HG03108 (cell line): Measurements from ENCODE around the gene ZBTB44.
"Not testable (repeated sequence)": the region's sequence is repeated elsewhere in the genome, so short reads cannot be mapped to it uniquely, and the experiment has no call there.

Experiments used
- ATAC-seq: cut with Tn5 transposase; IDR thresholded peaks from one replicate; pipeline ENCODE4 v1.9.1; 2021; ENCODE audit warnings: moderate library complexity; ENCODE audit not compliant: unreplicated experiment

The ZBTB44 gene, protein sequence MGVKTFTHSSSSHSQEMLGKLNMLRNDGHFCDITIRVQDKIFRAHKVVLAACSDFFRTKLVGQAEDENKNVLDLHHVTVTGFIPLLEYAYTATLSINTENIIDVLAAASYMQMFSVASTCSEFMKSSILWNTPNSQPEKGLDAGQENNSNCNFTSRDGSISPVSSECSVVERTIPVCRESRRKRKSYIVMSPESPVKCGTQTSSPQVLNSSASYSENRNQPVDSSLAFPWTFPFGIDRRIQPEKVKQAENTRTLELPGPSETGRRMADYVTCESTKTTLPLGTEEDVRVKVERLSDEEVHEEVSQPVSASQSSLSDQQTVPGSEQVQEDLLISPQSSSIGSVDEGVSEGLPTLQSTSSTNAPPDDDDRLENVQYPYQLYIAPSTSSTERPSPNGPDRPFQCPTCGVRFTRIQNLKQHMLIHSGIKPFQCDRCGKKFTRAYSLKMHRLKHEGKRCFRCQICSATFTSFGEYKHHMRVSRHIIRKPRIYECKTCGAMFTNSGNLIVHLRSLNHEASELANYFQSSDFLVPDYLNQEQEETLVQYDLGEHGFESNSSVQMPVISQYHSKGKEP

GRCh38 chr11:130314750-130315285 lies at the start of gene ZBTB44:
Gene ZBTB44 (minus strand): TSS chr11:130314917. CDS start chr11:130261873, 53,044 bp downstream.
- ATAC-seq = peak; percentile 50

DNA sequence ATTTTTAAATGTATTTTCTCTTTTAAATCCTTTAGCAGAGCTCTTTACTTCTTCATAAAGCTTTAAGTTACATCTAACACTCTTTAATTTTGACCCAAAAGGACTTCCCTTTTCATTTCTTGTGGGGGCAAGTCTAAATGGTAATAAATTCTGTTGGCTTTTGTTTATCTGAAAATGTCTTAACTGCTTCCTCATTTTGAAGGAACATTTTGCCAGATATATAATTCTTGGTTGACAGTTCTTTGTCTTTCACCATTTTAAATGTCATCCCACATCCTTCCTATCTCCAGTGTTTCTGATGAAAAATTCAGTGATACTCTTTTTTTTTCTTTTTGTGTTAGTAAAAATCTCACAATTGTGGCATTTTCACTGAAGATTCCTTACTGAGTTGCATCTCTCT lies 44.7 kb upstream of the ZBTB44 start:
- no peak for ATAC-seq

- no peak for ATAC-seq
Measured at GRCh38 chr11:130358398-130358797, 43.7 kb upstream of the ZBTB44 start.

GRCh38 chr11:130347261-130347660 lies 32.5 kb upstream of the ZBTB44 start:
- no peak for ATAC-seq

- ATAC-seq = no peak
Measured at GRCh38 chr11:130344841-130345240, 30.1 kb upstream of the ZBTB44 start.

DNA sequence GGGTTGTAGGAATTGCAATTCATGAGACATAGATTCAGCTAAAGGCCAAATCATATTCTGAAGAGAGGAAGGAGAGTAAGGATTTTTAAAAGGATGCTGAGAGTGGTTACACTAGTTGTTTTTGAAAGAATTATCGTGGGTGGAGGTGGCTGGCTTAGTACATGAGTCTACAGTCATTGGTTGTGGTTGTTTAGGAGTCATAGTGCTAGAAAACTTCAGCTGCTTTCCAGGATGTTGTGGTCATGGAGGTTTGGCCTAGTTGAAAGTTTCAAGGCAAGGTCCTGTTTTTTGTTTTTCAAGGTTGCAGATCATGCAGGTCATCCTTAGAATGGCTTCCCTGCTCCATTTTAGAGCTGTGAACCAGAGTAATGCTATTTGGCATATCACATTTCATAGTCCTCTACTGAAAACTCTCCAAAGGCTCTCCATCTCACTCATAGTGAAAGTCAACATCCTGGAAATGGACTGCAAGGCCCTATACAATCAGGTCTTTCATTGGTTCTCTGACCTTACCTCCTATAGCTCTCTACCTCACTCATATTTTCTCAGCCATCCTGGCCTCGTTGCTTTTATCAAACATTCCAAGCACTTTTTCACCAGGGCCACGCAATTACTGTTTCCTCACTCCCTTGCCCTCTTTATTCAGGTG lies 26.1 kb upstream of the ZBTB44 start:
- no peak for ATAC-seq

DNA sequence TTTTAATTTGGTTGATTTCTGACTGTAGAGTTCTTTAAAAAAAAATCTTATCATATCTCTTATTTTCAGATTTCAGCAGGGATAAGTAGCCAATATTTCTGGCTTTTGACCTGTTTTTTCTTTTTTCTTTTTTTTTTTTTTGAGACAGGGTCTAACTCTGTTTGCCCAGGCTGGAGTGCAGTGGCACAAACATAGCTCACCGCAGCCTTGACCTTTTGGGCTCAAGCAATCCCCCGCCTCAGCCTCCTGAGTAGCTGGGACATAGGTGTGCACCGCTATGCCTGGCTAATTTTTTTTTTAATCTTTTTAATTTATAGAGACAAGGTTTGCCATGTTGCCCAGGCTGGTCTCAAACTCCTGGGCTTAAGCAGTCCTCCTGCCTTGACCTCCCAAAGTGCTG lies 23.9 kb upstream of the ZBTB44 start:
- ATAC-seq = no peak

- no peak for ATAC-seq
Measured at GRCh38 chr11:130337281-130338089, 22.8 kb upstream of the ZBTB44 start.

DNA sequence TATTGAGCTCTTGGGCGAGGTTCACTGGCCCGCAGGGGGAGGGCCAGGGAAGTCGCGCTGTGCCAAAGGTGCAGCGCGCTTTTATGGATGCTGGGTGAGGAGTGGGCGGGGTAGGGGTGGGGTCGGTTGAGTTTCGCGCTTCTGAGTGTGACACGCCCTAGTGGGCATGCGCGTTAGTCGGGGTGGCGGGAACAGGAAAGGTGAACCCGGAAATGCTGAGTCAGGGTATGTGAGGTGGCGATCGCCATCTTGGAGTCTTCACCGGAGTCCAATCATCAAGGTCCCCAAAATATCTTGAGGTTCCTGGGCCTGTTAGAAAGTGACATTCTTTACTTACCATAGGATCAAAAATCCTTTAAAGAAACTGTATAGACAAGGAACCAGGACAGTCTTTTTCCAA lies 16.7 kb upstream of the ZBTB44 start:
- ATAC-seq = not testable (repeated sequence)

- no peak for ATAC-seq
Measured at GRCh38 chr11:130330101-130330684, 15.5 kb upstream of the ZBTB44 start.

DNA sequence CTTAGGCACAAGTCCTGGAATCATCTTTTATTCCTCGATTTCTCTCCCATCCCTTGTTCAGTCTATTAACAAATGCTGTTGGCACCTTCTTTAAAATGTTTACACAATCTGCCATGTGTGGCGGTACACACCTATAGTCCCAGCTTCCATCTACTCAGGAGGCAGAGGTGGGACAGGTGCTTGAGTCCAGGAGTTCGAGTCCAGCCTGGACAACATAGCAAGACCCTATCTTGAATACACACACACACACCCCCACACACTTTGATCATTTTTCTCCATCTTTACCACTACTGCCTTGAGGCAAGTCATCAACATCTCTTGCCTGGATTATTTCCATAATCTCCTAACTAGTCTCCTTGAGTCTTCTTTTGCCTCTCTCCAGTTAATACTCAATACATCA lies 13.7 kb upstream of the ZBTB44 start:
- ATAC-seq = no peak

DNA sequence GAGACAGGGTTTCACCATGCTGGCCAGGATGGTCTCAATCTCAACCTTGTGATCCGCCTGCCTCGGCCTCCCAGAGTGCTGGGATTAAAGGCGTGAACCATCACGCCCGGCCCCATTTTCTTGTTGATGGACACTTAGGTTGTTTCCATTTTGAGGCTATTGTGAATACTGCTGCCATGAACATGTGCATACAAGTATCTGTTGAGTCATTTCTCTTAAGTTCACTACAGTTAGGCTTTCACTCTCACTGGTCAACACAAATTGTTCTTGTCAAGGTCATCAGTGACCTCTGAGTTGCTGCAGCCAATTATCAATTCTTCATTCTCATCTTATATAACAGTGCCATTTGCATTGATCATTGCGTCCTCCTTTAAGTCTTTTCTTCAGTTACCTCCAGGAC lies 13.0 kb upstream of the ZBTB44 start:
- no peak for ATAC-seq

DNA sequence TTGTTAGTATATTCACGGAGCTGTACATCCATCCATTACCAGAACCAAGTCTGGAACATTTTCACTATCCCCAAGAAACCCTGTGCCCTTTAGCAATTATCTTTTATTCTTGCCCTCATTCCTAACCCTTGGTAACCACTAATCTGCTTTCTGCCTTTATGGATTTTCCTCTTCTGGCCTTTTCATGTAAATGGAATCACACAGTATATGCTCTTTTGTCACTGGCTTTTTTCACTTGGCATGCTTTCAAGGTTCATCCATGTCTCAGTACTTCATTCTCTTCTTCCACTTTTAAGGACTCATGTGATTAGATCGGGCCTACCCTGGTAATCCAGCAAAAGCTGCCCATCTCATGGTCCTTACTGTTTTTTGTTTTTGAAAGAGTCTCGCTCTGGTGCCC lies 11.0 kb upstream of the ZBTB44 start:
- no peak for ATAC-seq

DNA sequence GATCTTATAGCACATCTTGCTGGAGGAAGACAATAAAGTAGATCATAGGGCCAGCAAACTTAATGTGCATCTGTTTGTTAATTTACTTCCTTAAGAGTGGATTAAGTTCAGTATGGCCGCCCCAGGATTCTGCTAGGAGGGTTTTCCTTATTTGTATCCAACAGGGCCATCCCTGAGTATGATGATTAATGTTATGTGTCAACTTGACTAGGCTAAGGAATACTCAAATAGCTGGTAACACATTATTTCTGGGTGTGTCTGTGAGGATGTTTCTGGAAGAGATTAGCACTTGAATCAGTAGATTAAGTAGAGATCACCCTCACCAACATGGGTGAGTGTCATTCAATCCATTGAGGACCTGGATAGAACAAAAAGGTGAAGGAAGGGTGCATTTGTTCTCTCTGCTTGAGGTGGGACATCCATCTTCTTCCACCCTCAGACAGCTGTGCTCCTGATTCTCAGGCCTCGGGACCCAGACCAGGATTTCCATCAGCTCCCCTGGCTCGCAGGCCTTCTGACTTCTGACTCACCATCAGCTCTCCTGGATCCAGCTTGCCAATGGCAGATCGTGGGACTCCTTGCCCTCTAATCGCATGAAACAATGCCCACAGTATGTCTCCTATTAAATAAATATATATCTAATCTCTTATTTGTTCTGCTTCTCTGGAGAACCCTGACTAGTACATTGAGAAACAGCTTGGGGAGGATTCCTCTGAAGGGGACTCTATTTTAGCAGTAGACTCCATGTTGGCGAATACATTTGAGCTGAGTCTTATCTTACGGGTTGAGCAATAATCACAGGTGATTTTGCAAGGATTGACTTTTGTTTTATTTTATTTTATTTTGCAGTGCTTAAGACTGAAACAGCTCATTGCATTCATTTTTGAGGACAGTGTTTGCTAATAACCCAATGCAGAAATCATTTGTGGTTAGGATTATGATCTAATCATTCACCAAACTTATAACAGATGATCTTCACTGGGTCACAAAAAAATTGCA lies 9.0 kb upstream of the ZBTB44 start:
- ATAC-seq = no peak

GRCh38 chr11:130322126-130322525 lies 7.4 kb upstream of the ZBTB44 start:
- ATAC-seq = no peak

- ATAC-seq = no peak
Measured at GRCh38 chr11:130318031-130318673, 3.4 kb upstream of the ZBTB44 start.

DNA sequence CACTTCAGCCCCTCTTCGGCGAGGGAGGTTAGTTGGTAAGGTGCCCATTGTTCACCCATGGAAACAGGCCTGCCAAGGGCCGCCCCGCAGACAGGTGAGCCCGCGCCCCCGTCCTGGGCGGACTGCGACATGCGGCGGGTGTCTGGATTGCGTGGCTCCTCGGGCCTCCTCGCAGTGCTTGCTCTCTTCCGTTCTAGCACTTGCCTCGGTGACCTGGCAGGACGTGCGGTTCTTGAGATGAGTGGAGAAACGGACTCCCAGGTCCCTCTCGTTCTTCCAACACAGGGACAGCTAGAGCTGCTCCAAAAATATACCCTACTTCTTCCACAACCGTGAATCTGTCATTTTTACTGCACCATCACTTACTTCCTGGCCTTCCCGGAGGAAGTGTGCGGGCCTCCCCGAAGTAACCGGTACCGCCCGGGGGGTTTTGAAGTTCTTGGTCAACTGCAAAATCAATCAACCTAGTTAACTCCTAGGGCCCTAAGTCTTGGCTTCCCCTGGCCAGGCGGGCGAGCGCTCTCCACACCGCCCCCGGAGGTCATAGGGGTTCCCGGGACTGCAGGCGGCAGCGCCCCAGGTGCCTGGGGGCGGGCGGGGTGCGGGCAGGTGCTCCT lies 745 bp upstream of the ZBTB44 start:
- peak; percentile 28 for ATAC-seq

GRCh38 chr11:130314184-130314749 lies 450 bp downstream of the ZBTB44 start:
- peak; percentile 38 for ATAC-seq
